Vagina (tissue), 2 donors: ENCODE results near the gene MBD6. TPM values are rescaled to one million over a fixed set of nuclear protein-coding genes. Genes with fewer than 3 reads are reported as not detected.
"Not testable (repeated sequence)": the region's sequence is repeated elsewhere in the genome, so short reads cannot be mapped to it uniquely, and the experiment has no call there.

Experiments
- DNase-seq, 2 donors: peaks; one replicate each; pipeline ENCODE4 v3.0.0-alpha.2; 2017; ENCODE audit errors: extremely low spot score in 2 of 2
- H3K27ac ChIP-seq: fragments of 200-600 bp; sonication (generic); one replicate; pipeline ENCODE4 v1.5.1; 2019
- H3K27me3 ChIP-seq: fragments of 200-600 bp; sonication (generic); one replicate; pipeline ENCODE4 v1.5.1; 2019
- H3K36me3 ChIP-seq, 2 donors: fragments of 200-600 bp; sonication (generic); one replicate each; pipeline ENCODE4 v1.5.1; 2017 to 2019
- H3K4me1 ChIP-seq: fragments of 200-600 bp; sonication (generic); one replicate; pipeline ENCODE4 v1.5.1; 2019
- H3K4me3 ChIP-seq, 2 donors: fragments of 200-600 bp; sonication (generic); 1 replicate in 1 of 2; 2 replicates in 1 of 2; pipeline ENCODE4 v1.5.1; 2016 to 2019
- H3K9me3 ChIP-seq: fragments of 200-600 bp; sonication (generic); one replicate; pipeline ENCODE4 v1.5.1; 2019
- CTCF ChIP-seq, 3 experiments: fragments of 450-650 bp in 2 of 3; fragments of 200-600 bp in 1 of 3; sonication (generic) in 1 of 3; IDR thresholded peaks; one replicate each; pipeline ENCODE4 v1.5.1; 2017 to 2019; ENCODE audit warnings: antibody characterized with exemption in 3 of 3, mild to moderate bottlenecking in 2 of 3, moderate library complexity in 2 of 3
- POLR2A ChIP-seq, 2 donors: fragments of 450-650 bp; IDR thresholded peaks; one replicate each; pipeline ENCODE4 v1.6.1; 2017; ENCODE audit warnings: antibody characterized with exemption in 2 of 2, mild to moderate bottlenecking in 2 of 2, moderate library complexity in 2 of 2
- POLR2AphosphoS5 ChIP-seq, 2 donors: sonication (generic); formaldehyde crosslinking; IDR thresholded peaks; one replicate each; pipeline ENCODE4 v1.9.0; 2017; ENCODE audit warnings: antibody characterized with exemption in 2 of 2, mild to moderate bottlenecking in 2 of 2, low read depth in 1 of 2; ENCODE audit not compliant: insufficient read depth in 1 of 2
- intact Hi-C: fragments of 100-400 bp; cut with DNase I; formaldehyde crosslinking; loops from one replicate; pipeline ENCODE4 v1.15.1; 2023
- total RNA-seq: library from RNA; depleted of rRNA; stranded (reverse); fragments of >200 nt; gene quantifications from one replicate; pipeline ENCODE4 v1.2.3, GENCODE V29; 2016

MBD6 gene
- total RNA-seq, 1 donor from 2014 or later: 26.8 TPM

GRCh38 chr12:57517187-57517586, 5.4 kb upstream of the MBD6 start:
- intact Hi-C loops: no loop called here
- Histone ChIP-seq H3K9me3 (no peaks in the 10 kb centered on the region), H3K4me1 (peaks cover 45% of the 10 kb centered on the region), H3K27me3 (no peaks in the 10 kb centered on the region), H3K4me3 (no peak overlapping the region), H3K27ac (peak overlapping the region; percentile 99), H3K36me3 (peaks cover 0 to 48% of the 10 kb centered on the region in 2 donors)
- DNase-seq: no peak
- TF ChIP-seq POLR2A (IDR thresholded peaks at IDR 0.05): no peak
- TF ChIP-seq CTCF (IDR thresholded peaks at IDR 0.05): no peak
- TF ChIP-seq POLR2AphosphoS5 (IDR thresholded peaks at IDR 0.05; ENCODE audit: insufficient read depth in 1 of 2, low read depth in 1 of 2): peak in 1 of 2 donors; percentile 18

DNA sequence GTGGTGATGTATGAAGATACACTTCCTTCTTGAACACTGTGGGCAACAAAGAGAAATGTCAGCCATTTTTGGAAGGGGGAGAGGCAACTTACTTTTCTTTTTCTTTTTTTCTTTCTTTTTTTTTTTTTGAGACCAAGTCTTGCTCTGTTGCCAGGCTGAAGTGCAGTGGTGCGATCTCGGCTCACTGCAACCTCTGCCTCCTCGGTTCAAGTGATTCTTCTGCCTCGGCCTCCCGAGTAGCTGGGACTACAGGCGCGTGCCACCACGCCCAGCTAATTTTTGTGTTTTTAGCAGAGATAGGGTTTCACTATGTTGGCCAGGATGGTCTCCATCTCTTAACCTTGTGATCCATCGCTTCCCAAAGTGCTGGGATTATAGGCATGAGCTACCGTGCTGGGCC, 4.9 kb upstream of the MBD6 start:
- Histone ChIP-seq H3K4me1 (peaks cover 46% of the 10 kb centered on the region), H3K36me3 (peaks cover 0 to 43% of the 10 kb centered on the region in 2 donors), H3K27ac (peak overlapping the region; percentile 99)
- H3K9me3 ChIP-seq, H3K4me3 ChIP-seq, intact Hi-C loops, DNase-seq, H3K27me3 ChIP-seq: not testable (repeated sequence)

DNA sequence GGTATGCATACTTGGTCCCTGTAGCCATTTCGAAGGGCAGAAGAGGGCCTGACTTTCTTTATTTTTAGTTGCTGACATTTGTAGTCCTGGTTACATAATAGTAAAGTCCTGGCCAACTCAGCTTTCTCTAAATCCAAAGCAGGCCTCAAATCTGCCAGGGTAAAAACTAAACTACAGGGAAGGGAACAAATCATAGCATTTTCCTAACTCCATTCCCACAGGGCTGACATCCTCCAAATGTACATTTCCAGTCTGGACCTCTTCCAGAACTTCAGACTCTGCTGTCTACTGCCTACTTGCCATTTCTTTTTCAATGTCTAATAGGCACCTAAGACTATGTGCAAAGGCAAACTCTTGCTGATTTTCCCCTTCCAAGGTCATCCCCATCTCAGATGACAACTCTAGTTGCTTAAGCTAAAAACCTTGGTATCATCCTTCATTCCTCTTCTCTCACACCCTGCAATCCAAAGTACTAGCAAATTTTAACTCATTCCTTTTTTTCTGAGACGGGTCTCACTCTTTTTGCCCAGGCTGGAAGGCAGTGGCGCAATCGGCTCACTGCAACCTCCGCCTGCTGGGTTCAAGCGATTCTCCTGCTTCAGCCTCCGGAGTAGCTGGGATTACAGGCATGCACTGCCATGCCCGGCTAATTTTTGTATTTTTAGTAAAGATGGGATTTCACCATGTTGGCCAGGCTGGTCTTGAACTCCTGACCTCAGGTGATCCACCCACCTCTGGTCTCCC, 4.3 kb upstream of the MBD6 start:
- peaks cover 0 to 36% of the 10 kb centered on the region in 2 donors for H3K36me3 ChIP-seq
- intact Hi-C loops: no loop called here
- DNase-seq: no peak
- H3K4me3 ChIP-seq: peak overlapping the region; percentile 82 to 90
- no peaks in the 10 kb centered on the region for H3K9me3 ChIP-seq
- TF ChIP-seq CTCF (IDR thresholded peaks at IDR 0.05) (no peak), POLR2AphosphoS5 (IDR thresholded peaks at IDR 0.05; ENCODE audit: insufficient read depth in 1 of 2, low read depth in 1 of 2) (no peak), POLR2A (IDR thresholded peaks at IDR 0.05) (no peak)
- H3K4me1 ChIP-seq: peaks cover 49% of the 10 kb centered on the region
- H3K27me3 ChIP-seq: no peaks in the 10 kb centered on the region
- H3K27ac ChIP-seq: peak overlapping the region; percentile 99

DNA sequence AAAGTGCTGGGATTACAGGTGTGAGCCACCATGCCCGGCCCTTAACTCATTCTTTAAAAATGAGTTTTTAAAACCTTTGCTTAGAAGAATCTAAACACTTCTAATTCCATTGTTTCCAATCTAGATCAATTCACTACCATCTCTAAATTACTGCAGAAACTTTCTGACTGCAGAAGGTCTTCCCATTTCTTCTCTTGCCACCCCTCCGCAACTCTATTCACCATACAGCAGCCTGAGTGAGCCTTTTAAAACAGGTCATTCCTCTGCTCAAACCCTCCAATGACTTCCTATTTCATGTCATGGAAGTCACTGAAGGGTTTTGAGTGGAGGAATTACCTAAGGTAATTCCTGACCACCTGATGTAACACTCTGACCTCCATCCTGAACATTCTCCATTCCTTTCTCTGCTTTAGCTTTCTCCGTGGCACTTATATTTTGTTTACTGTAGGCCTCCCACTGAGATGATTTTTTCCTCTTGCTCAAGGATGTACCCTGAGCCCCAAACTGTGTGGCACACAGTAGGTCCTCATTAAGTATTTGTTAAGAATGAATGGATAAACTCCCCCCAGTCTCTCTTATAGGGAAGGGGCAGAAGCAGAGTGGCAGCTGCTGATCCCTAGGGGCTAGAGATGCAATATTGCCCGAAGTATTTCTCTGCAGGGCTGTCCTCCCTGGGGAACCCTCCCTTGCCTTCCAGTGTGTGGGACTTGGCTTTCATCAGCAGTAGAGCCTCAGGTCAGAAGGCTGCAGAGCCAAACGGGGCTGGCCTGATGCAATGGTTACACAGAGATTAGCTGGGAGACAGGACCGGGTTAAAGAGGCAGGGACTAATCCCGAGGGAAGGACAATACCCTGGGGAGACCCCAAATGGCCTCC, 3.5 kb upstream of the MBD6 start:
- intact Hi-C loops: no loop called here
- TF ChIP-seq POLR2AphosphoS5 (IDR thresholded peaks at IDR 0.05; ENCODE audit: insufficient read depth in 1 of 2, low read depth in 1 of 2) (no peak), CTCF (IDR thresholded peaks at IDR 0.05) (no peak), POLR2A (IDR thresholded peaks at IDR 0.05) (no peak)
- peaks cover 57% of the 10 kb centered on the region for H3K4me1 ChIP-seq
- no peaks in the 10 kb centered on the region for H3K9me3 ChIP-seq
- no peak for DNase-seq
- H3K27me3 ChIP-seq: no peaks in the 10 kb centered on the region
- peak overlapping the region; percentile 99 for H3K27ac ChIP-seq
- H3K4me3 ChIP-seq: peak overlapping the region; percentile 82 to 90
- peaks cover 0 to 34% of the 10 kb centered on the region in 2 donors for H3K36me3 ChIP-seq

- Histone ChIP-seq H3K27me3 (no peaks in the 10 kb centered on the region), H3K36me3 (peaks cover 0 to 34% of the 10 kb centered on the region in 2 donors), H3K9me3 (no peaks in the 10 kb centered on the region), H3K27ac (peak overlapping the region; percentile 99), H3K4me3 (peak overlapping the region; percentile 82 to 90), H3K4me1 (peaks cover 62% of the 10 kb centered on the region)
- no peak for TF ChIP-seq CTCF (IDR thresholded peaks at IDR 0.05)
- TF ChIP-seq POLR2AphosphoS5 (IDR thresholded peaks at IDR 0.05; ENCODE audit: insufficient read depth in 1 of 2, low read depth in 1 of 2): no peak
- TF ChIP-seq POLR2A (IDR thresholded peaks at IDR 0.05): no peak
- peak in 1 of 2 donors; percentile 94 for DNase-seq
- intact Hi-C loops: loop anchor here (2.0 kb wide), 1 partner anchor 85 kb away; the partner anchor contains the start of gene DTX3
Measured at GRCh38 chr12:57519796-57520052, 2.9 kb upstream of the MBD6 start.
